Lower leg skin (tissue), 3 donors: Measurements from ENCODE around the gene RTL10.

Source experiments
- CTCF ChIP-seq, 3 donors: fragments of 450-650 bp; IDR thresholded peaks; one replicate each; pipeline ENCODE4 v1.5.1; 2016; ENCODE audit warnings: antibody characterized with exemption in 3 of 3, mild to moderate bottlenecking in 3 of 3, moderate library complexity in 2 of 3
- POLR2A ChIP-seq, 2 donors: fragments of 450-650 bp; IDR thresholded peaks; one replicate each; pipeline ENCODE4 v1.6.1; 2016 to 2017; ENCODE audit warnings: antibody characterized with exemption in 2 of 2, mild to moderate bottlenecking in 1 of 2, moderate library complexity in 1 of 2

- TF ChIP-seq CTCF (IDR thresholded peaks at IDR 0.05) (no peak), POLR2A (IDR thresholded peaks at IDR 0.05) (no peak)
Measured at GRCh38 chr22:19805821-19806212, 48.9 kb downstream of the RTL10 start.
